Measurements from ENCODE around the gene CDK14.

CDK14 gene

DNA sequence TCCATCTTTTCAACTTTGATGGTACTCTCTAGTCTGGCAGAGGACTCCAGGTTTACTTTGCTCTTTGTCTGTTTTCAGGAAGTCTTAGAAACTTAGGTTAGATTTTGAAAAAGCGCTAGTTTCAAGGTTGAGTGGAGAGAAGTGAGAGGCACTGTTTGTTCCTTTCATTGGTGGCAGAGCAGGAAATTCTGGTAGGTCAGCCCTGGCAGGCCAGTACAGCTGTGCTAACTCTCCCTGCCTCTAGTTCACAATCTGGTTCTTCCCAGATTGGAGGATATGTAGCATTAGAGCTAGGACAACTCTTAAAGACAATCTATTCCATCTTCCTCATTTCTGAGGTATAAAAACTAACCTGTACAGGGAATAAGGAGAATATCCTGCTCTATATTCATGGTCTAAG, 507.2 kb downstream of the CDK14 start:
- H3K9ac ChIP-seq (ENCODE audit: low read depth, low read length, poor library complexity, severe bottlenecking) = no peak overlapping the region
- no peaks in the 10 kb centered on the region for H3F3A ChIP-seq (ENCODE audit: low read depth)
- TF ChIP-seq CTCF (conservative IDR thresholded peaks at IDR 0.05; ENCODE audit: low read length) (no peak), EZH2phosphoT487 (IDR thresholded peaks at IDR 0.05; ENCODE audit: borderline replicate concordance) (no peak)
- no peak overlapping the region for H3K4me3 ChIP-seq (ENCODE audit: low read length, poor library complexity, severe bottlenecking)
- H3K79me2 ChIP-seq (ENCODE audit: insufficient read depth, low read length) = no peaks in the 10 kb centered on the region
- H3K4me1 ChIP-seq (ENCODE audit: insufficient read depth, low read length, poor library complexity, severe bottlenecking) = no peaks in the 10 kb centered on the region
- no peaks in the 10 kb centered on the region for H3K9me3 ChIP-seq (ENCODE audit: insufficient read depth, low read depth, low read length)
- H3K9me2 ChIP-seq (replicated peaks; ENCODE audit: low read depth, low read length) = no peaks in the 10 kb centered on the region
- H3K36me3 ChIP-seq (ENCODE audit: insufficient read depth, low read length) = no peaks in the 10 kb centered on the region
- no peaks in the 10 kb centered on the region for H3K27me3 ChIP-seq (ENCODE audit: insufficient read depth, low read length, poor library complexity, severe bottlenecking)
- H4K20me1 ChIP-seq (ENCODE audit: insufficient read depth, low read length, poor library complexity, severe bottlenecking) = no peaks in the 10 kb centered on the region
- H2AFZ ChIP-seq (ENCODE audit: low read length) = no peak overlapping the region
- no peak overlapping the region for H3K4me2 ChIP-seq (ENCODE audit: low read depth, low read length, poor library complexity, severe bottlenecking)

- Histone ChIP-seq H2AFZ (ENCODE audit: low read length) (no peak overlapping the region), H4K20me1 (ENCODE audit: insufficient read depth, low read length, poor library complexity, severe bottlenecking) (no peaks in the 10 kb centered on the region), H3K4me3 (ENCODE audit: low read length, poor library complexity, severe bottlenecking) (no peak overlapping the region), H3K9me2 (replicated peaks; ENCODE audit: low read depth, low read length) (no peaks in the 10 kb centered on the region), H3K36me3 (ENCODE audit: insufficient read depth, low read length) (no peaks in the 10 kb centered on the region), H3K27me3 (ENCODE audit: insufficient read depth, low read length, poor library complexity, severe bottlenecking) (no peaks in the 10 kb centered on the region), H3K4me1 (ENCODE audit: insufficient read depth, low read length, poor library complexity, severe bottlenecking) (no peaks in the 10 kb centered on the region), H3F3A (ENCODE audit: low read depth) (no peaks in the 10 kb centered on the region), H3K4me2 (ENCODE audit: low read depth, low read length, poor library complexity, severe bottlenecking) (no peak overlapping the region), H3K9me3 (ENCODE audit: insufficient read depth, low read depth, low read length) (no peaks in the 10 kb centered on the region), H3K9ac (ENCODE audit: low read depth, low read length, poor library complexity, severe bottlenecking) (no peak overlapping the region), H3K79me2 (ENCODE audit: insufficient read depth, low read length) (no peaks in the 10 kb centered on the region)
- TF ChIP-seq CTCF (conservative IDR thresholded peaks at IDR 0.05; ENCODE audit: low read length) = no peak
- TF ChIP-seq EZH2phosphoT487 (IDR thresholded peaks at IDR 0.05; ENCODE audit: borderline replicate concordance) = no peak
Observed at GRCh38 chr7:91107460-91107859, 511.3 kb downstream of the CDK14 start.

GRCh38 chr7:91109200-91109599, 513.1 kb downstream of the CDK14 start:
- Histone ChIP-seq H3K4me3 (ENCODE audit: low read length, poor library complexity, severe bottlenecking) (no peak overlapping the region), H4K20me1 (ENCODE audit: insufficient read depth, low read length, poor library complexity, severe bottlenecking) (no peaks in the 10 kb centered on the region), H3K9ac (ENCODE audit: low read depth, low read length, poor library complexity, severe bottlenecking) (no peak overlapping the region), H3K9me2 (replicated peaks; ENCODE audit: low read depth, low read length) (no peaks in the 10 kb centered on the region), H3K79me2 (ENCODE audit: insufficient read depth, low read length) (no peaks in the 10 kb centered on the region), H3K27me3 (ENCODE audit: insufficient read depth, low read length, poor library complexity, severe bottlenecking) (no peaks in the 10 kb centered on the region), H3F3A (ENCODE audit: low read depth) (no peaks in the 10 kb centered on the region), H3K4me2 (ENCODE audit: low read depth, low read length, poor library complexity, severe bottlenecking) (no peak overlapping the region), H3K36me3 (ENCODE audit: insufficient read depth, low read length) (no peaks in the 10 kb centered on the region), H2AFZ (ENCODE audit: low read length) (no peak overlapping the region), H3K4me1 (ENCODE audit: insufficient read depth, low read length, poor library complexity, severe bottlenecking) (no peaks in the 10 kb centered on the region), H3K9me3 (ENCODE audit: insufficient read depth, low read depth, low read length) (no peaks in the 10 kb centered on the region)
- TF ChIP-seq EZH2phosphoT487 (IDR thresholded peaks at IDR 0.05; ENCODE audit: borderline replicate concordance) (no peak), CTCF (conservative IDR thresholded peaks at IDR 0.05; ENCODE audit: low read length) (no peak)

Data from Loucy (cell line).